IPS-18c (cell line): Measurements from ENCODE around the gene TMEM182.

ENCODE experiments used
- H3K4me3 ChIP-seq: 2 replicates; pipeline ENCODE4 v1.7.0; 2013; ENCODE audit warnings: low read depth, mild to moderate bottlenecking, low read length, moderate library complexity; ENCODE audit not compliant: insufficient read depth
- H3K9me3 ChIP-seq: one replicate; pipeline ENCODE4 v1.6.1; 2013; ENCODE audit warnings: mild to moderate bottlenecking, low read length, moderate library complexity; ENCODE audit not compliant: control insufficient read depth, insufficient read depth

Gene TMEM182

GRCh38 chr2:102754456-102755145 is 7.2 kb upstream of the TMEM182 start:
- Histone ChIP-seq H3K9me3 (no peaks in the 10 kb centered on the region), H3K4me3 (no peak overlapping the region)

GRCh38 chr2:102755284-102755683 is 6.5 kb upstream of the TMEM182 start:
- H3K4me3 ChIP-seq, result no peak overlapping the region
- H3K9me3 ChIP-seq, result no peaks in the 10 kb centered on the region

GRCh38 chr2:102758439-102758838 is 3.4 kb upstream of the TMEM182 start:
- Histone ChIP-seq H3K9me3 (no peaks in the 10 kb centered on the region), H3K4me3 (no peak overlapping the region)

- Histone ChIP-seq H3K4me3 (no peak overlapping the region), H3K9me3 (no peaks in the 10 kb centered on the region)
Observed at GRCh38 chr2:102764083-102764482, 2.3 kb downstream of the TMEM182 start.

GRCh38 chr2:102765061-102765460 is 3.2 kb downstream of the TMEM182 start:
- no peaks in the 10 kb centered on the region for H3K9me3 ChIP-seq
- H3K4me3 ChIP-seq, result no peak overlapping the region

- no peak overlapping the region for H3K4me3 ChIP-seq
- H3K9me3 ChIP-seq, result no peaks in the 10 kb centered on the region
Observed at GRCh38 chr2:102768253-102768652, 6.4 kb downstream of the TMEM182 start.

- Histone ChIP-seq H3K4me3 (no peak overlapping the region), H3K9me3 (no peaks in the 10 kb centered on the region)
Observed at GRCh38 chr2:102768892-102769291, 7.1 kb downstream of the TMEM182 start.

- Histone ChIP-seq H3K9me3 (no peaks in the 10 kb centered on the region), H3K4me3 (no peak overlapping the region)
Observed at GRCh38 chr2:102770506-102770905, 8.7 kb downstream of the TMEM182 start.

GRCh38 chr2:102771114-102771513 is 9.3 kb downstream of the TMEM182 start:
- Histone ChIP-seq H3K9me3 (no peaks in the 10 kb centered on the region), H3K4me3 (no peak overlapping the region)

GRCh38 chr2:102772659-102773058 is 10.8 kb downstream of the TMEM182 start:
- H3K4me3 ChIP-seq, result no peak overlapping the region
- H3K9me3 ChIP-seq, result no peaks in the 10 kb centered on the region

GRCh38 chr2:102773149-102773705 is 11.4 kb downstream of the TMEM182 start:
- Histone ChIP-seq H3K9me3 (no peaks in the 10 kb centered on the region), H3K4me3 (no peak overlapping the region)

- Histone ChIP-seq H3K4me3 (no peak overlapping the region), H3K9me3 (no peaks in the 10 kb centered on the region)
Observed at GRCh38 chr2:102778260-102778659, 16.4 kb downstream of the TMEM182 start.

- Histone ChIP-seq H3K4me3 (no peak overlapping the region), H3K9me3 (no peaks in the 10 kb centered on the region)
Observed at GRCh38 chr2:102780467-102780866, 18.6 kb downstream of the TMEM182 start.

- H3K4me3 ChIP-seq, result no peak overlapping the region
- no peaks in the 10 kb centered on the region for H3K9me3 ChIP-seq
Observed at GRCh38 chr2:102782187-102782586, 20.4 kb downstream of the TMEM182 start.

GRCh38 chr2:102782933-102783332 is 21.1 kb downstream of the TMEM182 start:
- H3K4me3 ChIP-seq, result no peak overlapping the region
- no peaks in the 10 kb centered on the region for H3K9me3 ChIP-seq

GRCh38 chr2:102783506-102784183 is 21.8 kb downstream of the TMEM182 start:
- Histone ChIP-seq H3K4me3 (no peak overlapping the region), H3K9me3 (no peaks in the 10 kb centered on the region)

- Histone ChIP-seq H3K9me3 (no peaks in the 10 kb centered on the region), H3K4me3 (no peak overlapping the region)
Observed at GRCh38 chr2:102784940-102785339, 23.1 kb downstream of the TMEM182 start.

GRCh38 chr2:102788216-102788884 is 26.5 kb downstream of the TMEM182 start:
- Histone ChIP-seq H3K4me3 (no peak overlapping the region), H3K9me3 (no peaks in the 10 kb centered on the region)
